Gastroesophageal sphincter (tissue), 3 donors: ENCODE data around the gene TRPM7.

Source experiments
- CTCF ChIP-seq, 4 experiments: fragments of 200-600 bp in 2 of 4; fragments of 450-650 bp in 2 of 4; sonication (generic) in 1 of 4; IDR thresholded peaks; one replicate each; pipeline ENCODE4 v1.5.1; 2017 to 2019; ENCODE audit warnings: antibody characterized with exemption in 4 of 4, mild to moderate bottlenecking in 2 of 4, moderate library complexity in 2 of 4
- EP300 ChIP-seq: sonication (generic); formaldehyde crosslinking; IDR thresholded peaks from one replicate; pipeline ENCODE4 v1.6.1; 2017; ENCODE audit warnings: antibody characterized with exemption, mild to moderate bottlenecking

GRCh38 chr15:50686469-50687301, at the start of gene TRPM7:
- TF ChIP-seq EP300 (no peak), CTCF (IDR thresholded peaks at IDR 0.05) (no peak)
